HEK293 (cell line): ENCODE measurements around the gene DKKL1.
A peak's percentile ranks its signal among the peaks of the same experiment; 100 is the strongest.

Experiments used
- EGR2 ChIP-seq: fragments of 450-650 bp; formaldehyde crosslinking; IDR thresholded peaks from 2 replicates; pipeline ENCODE4 v1.5.1; 2016; ENCODE audit warnings: low read depth, missing biosample characterization, missing genetic modification characterization
- GLI4 ChIP-seq: fragments of 450-650 bp; formaldehyde crosslinking; IDR thresholded peaks from 2 replicates; pipeline ENCODE4 v1.5.1; 2016; ENCODE audit warnings: missing biosample characterization, missing genetic modification characterization
- HOXC10 ChIP-seq: sonication (generic); formaldehyde crosslinking; IDR thresholded peaks from 2 replicates; pipeline ENCODE4 v1.8.1; 2023; ENCODE audit warnings: mild to moderate bottlenecking, missing genetic modification reagents
- HOXD13 ChIP-seq: sonication (generic); formaldehyde crosslinking; IDR thresholded peaks from 2 replicates; pipeline ENCODE4 v1.8.0; 2022; ENCODE audit warnings: missing genetic modification reagents, borderline replicate concordance
- KLF16 ChIP-seq: fragments of 450-650 bp; formaldehyde crosslinking; IDR thresholded peaks from 2 replicates; pipeline ENCODE4 v1.5.1; 2017; ENCODE audit warnings: missing biosample characterization, missing genetic modification characterization
- MEIS1 ChIP-seq: sonication (generic); formaldehyde crosslinking; IDR thresholded peaks from 2 replicates; pipeline ENCODE4 v1.8.1; 2022; ENCODE audit warnings: missing genetic modification reagents, mild to moderate bottlenecking, borderline replicate concordance
- OVOL3 ChIP-seq: fragments of 450-650 bp; formaldehyde crosslinking; IDR thresholded peaks from 2 replicates; pipeline ENCODE4 v1.5.1; 2016; ENCODE audit warnings: missing biosample characterization, missing genetic modification characterization
- PRDM2 ChIP-seq: fragments of 450-650 bp; formaldehyde crosslinking; IDR thresholded peaks from 2 replicates; pipeline ENCODE4 v1.5.1; 2016; ENCODE audit warnings: missing biosample characterization, missing genetic modification characterization, borderline replicate concordance
- ZBTB8A ChIP-seq: fragments of 450-650 bp; formaldehyde crosslinking; IDR thresholded peaks from 2 replicates; pipeline ENCODE4 v1.5.1; 2016; ENCODE audit warnings: missing biosample characterization, missing genetic modification characterization
- ZFP41 ChIP-seq: fragments of 450-650 bp; formaldehyde crosslinking; IDR thresholded peaks from 2 replicates; pipeline ENCODE4 v1.5.1; 2016; ENCODE audit warnings: missing biosample characterization, missing genetic modification characterization, borderline replicate concordance
- ZFP69B ChIP-seq: fragments of 450-650 bp; formaldehyde crosslinking; IDR thresholded peaks from 2 replicates; pipeline ENCODE4 v1.5.1; 2016; ENCODE audit warnings: missing biosample characterization, missing genetic modification characterization
- ZIC2 ChIP-seq: fragments of 450-650 bp; formaldehyde crosslinking; IDR thresholded peaks from 2 replicates; pipeline ENCODE4 v1.5.1; 2016; ENCODE audit warnings: missing biosample characterization, missing genetic modification characterization
- ZNF174 ChIP-seq: fragments of 450-650 bp; formaldehyde crosslinking; IDR thresholded peaks from 2 replicates; pipeline ENCODE4 v1.5.0; 2017; ENCODE audit warnings: missing biosample characterization, mild to moderate bottlenecking, missing genetic modification characterization
- ZNF223 ChIP-seq: fragments of 450-650 bp; formaldehyde crosslinking; IDR thresholded peaks from 2 replicates; pipeline ENCODE4 v1.5.1; 2016; ENCODE audit warnings: missing biosample characterization, missing genetic modification characterization
- ZNF239 ChIP-seq: fragments of 450-650 bp; formaldehyde crosslinking; IDR thresholded peaks from 2 replicates; pipeline ENCODE4 v1.5.1; 2016; ENCODE audit warnings: missing biosample characterization, missing genetic modification characterization
- ZNF391 ChIP-seq: fragments of 450-650 bp; formaldehyde crosslinking; IDR thresholded peaks from 2 replicates; pipeline ENCODE4 v1.5.1; 2016; ENCODE audit warnings: low read depth, missing biosample characterization, missing genetic modification characterization, borderline replicate concordance
- ZNF473 ChIP-seq: fragments of 450-650 bp; formaldehyde crosslinking; IDR thresholded peaks from 2 replicates; pipeline ENCODE4 v1.5.1; 2017; ENCODE audit warnings: missing biosample characterization, missing genetic modification characterization
- ZNF514 ChIP-seq: fragments of 450-650 bp; formaldehyde crosslinking; IDR thresholded peaks from 2 replicates; pipeline ENCODE4 v1.5.1; 2016; ENCODE audit warnings: missing biosample characterization, missing genetic modification characterization
- ZNF548 ChIP-seq: fragments of 450-650 bp; formaldehyde crosslinking; IDR thresholded peaks from 2 replicates; pipeline ENCODE4 v1.5.1; 2016; ENCODE audit warnings: missing biosample characterization, missing genetic modification characterization
- ZNF555 ChIP-seq: fragments of 450-650 bp; formaldehyde crosslinking; conservative IDR thresholded peaks from 2 replicates; pipeline ENCODE4 v1.5.1; 2017; ENCODE audit warnings: missing biosample characterization, mild to moderate bottlenecking, missing genetic modification characterization, inconsistent platforms
- ZNF610 ChIP-seq: fragments of 450-650 bp; formaldehyde crosslinking; IDR thresholded peaks from 2 replicates; pipeline ENCODE4 v1.5.1; 2016; ENCODE audit warnings: missing biosample characterization, missing genetic modification characterization, borderline replicate concordance
- ZNF629 ChIP-seq: fragments of 450-650 bp; formaldehyde crosslinking; IDR thresholded peaks from 2 replicates; pipeline ENCODE4 v1.5.1; 2017; ENCODE audit warnings: missing biosample characterization, missing genetic modification characterization
- ZNF704 ChIP-seq: fragments of 450-650 bp; formaldehyde crosslinking; IDR thresholded peaks from 2 replicates; pipeline ENCODE4 v1.5.1; 2016; ENCODE audit warnings: missing biosample characterization, missing genetic modification characterization
- ZNF791 ChIP-seq: fragments of 450-650 bp; formaldehyde crosslinking; IDR thresholded peaks from 2 replicates; pipeline ENCODE4 v1.5.1; 2016; ENCODE audit warnings: missing biosample characterization, missing genetic modification characterization
- ZSCAN30 ChIP-seq: fragments of 450-650 bp; IDR thresholded peaks from 2 replicates; pipeline ENCODE4 v1.5.1; 2018; ENCODE audit warnings: missing biosample characterization, mild to moderate bottlenecking, missing genetic modification characterization, moderate library complexity
- TF ChIP-seq, protein P1 (sequence below): fragments of 450-650 bp; formaldehyde crosslinking; IDR thresholded peaks from 2 replicates; pipeline ENCODE4 v1.5.1; 2016; ENCODE audit warnings: missing biosample characterization, missing genetic modification characterization
- TF ChIP-seq, protein P2 (sequence below): fragments of 450-650 bp; formaldehyde crosslinking; IDR thresholded peaks from 2 replicates; pipeline ENCODE4 v1.5.1; 2016; ENCODE audit warnings: missing biosample characterization, missing genetic modification characterization
- TF ChIP-seq, protein P3 (sequence below): fragments of 450-650 bp; formaldehyde crosslinking; IDR thresholded peaks from 2 replicates; pipeline ENCODE4 v1.5.1; 2016; ENCODE audit warnings: missing biosample characterization, missing genetic modification characterization, low read depth

Gene DKKL1

DNA sequence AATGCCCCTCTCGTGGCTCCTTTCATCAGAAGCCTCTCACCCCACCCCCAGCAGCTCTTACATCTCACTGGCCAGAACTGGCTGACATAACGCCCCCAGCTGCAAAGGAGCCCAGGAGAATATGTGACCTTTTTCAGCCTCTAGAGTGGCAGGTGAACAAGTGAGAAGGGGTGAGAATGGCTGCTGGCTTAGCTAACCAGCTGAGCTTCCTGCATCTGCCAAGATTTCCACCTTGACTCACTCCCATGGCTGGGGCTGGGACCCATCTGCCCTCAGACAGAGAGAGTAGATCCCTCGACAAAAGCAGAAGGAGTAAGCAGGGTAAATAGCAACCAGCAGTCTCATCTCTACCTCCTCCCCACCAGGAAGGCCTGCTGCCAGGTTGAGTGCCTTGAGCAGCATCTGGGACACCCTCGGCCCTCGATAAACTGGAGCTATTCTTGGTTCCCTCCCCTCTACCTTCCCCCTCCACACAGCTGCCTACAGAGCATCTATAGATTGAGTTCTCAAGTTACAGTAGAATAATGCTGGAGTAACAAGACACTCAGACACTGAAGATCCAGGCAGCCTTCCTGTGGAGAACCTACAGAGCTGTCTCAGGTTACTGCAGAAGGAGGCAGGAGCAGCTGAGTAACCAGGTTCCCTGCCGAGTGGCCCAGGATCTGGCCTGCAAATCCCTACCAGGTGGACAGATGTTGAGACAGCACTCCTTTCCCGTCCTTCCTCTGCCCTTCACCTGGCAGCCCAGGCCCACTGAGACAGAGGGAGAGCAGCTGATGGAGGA lies 39.9 kb downstream of the DKKL1 start (continued):
- TF ChIP-seq, protein P1, sequence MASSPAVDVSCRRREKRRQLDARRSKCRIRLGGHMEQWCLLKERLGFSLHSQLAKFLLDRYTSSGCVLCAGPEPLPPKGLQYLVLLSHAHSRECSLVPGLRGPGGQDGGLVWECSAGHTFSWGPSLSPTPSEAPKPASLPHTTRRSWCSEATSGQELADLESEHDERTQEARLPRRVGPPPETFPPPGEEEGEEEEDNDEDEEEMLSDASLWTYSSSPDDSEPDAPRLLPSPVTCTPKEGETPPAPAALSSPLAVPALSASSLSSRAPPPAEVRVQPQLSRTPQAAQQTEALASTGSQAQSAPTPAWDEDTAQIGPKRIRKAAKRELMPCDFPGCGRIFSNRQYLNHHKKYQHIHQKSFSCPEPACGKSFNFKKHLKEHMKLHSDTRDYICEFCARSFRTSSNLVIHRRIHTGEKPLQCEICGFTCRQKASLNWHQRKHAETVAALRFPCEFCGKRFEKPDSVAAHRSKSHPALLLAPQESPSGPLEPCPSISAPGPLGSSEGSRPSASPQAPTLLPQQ: peak; percentile 64
- no peak for TF ChIP-seq OVOL3
- TF ChIP-seq ZNF514: no peak
- no peak for TF ChIP-seq ZNF555 (tag by site-specific recombination)
- TF ChIP-seq ZNF548 (tag by site-specific recombination): no peak
- no peak for TF ChIP-seq ZNF704 (tag by site-specific recombination)
- TF ChIP-seq PRDM2 (tag by site-specific recombination): no peak
- peak; percentile 63 for TF ChIP-seq ZNF610
- no peak for TF ChIP-seq ZNF239
- TF ChIP-seq ZNF473 (tag by site-specific recombination): no peak
- no peak for TF ChIP-seq ZNF791 (tag by site-specific recombination)
- TF ChIP-seq, protein P2, sequence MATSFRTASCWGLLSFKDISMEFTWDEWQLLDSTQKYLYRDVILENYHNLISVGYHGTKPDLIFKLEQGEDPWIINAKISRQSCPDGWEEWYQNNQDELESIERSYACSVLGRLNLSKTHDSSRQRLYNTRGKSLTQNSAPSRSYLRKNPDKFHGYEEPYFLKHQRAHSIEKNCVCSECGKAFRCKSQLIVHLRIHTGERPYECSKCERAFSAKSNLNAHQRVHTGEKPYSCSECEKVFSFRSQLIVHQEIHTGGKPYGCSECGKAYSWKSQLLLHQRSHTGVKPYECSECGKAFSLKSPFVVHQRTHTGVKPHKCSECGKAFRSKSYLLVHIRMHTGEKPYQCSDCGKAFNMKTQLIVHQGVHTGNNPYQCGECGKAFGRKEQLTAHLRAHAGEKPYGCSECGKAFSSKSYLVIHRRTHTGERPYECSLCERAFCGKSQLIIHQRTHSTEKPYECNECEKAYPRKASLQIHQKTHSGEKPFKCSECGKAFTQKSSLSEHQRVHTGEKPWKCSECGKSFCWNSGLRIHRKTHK: no peak
- TF ChIP-seq HOXD13 (CRISPR knock-in tag): no peak
- peak; percentile 55 for TF ChIP-seq EGR2 (tag by site-specific recombination)
- TF ChIP-seq, protein P3, sequence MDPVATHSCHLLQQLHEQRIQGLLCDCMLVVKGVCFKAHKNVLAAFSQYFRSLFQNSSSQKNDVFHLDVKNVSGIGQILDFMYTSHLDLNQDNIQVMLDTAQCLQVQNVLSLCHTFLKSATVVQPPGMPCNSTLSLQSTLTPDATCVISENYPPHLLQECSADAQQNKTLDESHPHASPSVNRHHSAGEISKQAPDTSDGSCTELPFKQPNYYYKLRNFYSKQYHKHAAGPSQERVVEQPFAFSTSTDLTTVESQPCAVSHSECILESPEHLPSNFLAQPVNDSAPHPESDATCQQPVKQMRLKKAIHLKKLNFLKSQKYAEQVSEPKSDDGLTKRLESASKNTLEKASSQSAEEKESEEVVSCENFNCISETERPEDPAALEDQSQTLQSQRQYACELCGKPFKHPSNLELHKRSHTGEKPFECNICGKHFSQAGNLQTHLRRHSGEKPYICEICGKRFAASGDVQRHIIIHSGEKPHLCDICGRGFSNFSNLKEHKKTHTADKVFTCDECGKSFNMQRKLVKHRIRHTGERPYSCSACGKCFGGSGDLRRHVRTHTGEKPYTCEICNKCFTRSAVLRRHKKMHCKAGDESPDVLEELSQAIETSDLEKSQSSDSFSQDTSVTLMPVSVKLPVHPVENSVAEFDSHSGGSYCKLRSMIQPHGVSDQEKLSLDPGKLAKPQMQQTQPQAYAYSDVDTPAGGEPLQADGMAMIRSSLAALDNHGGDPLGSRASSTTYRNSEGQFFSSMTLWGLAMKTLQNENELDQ (tag by site-specific recombination): no peak
- TF ChIP-seq ZFP41: no peak
- TF ChIP-seq ZFP69B (tag by site-specific recombination): 0 out of 2 replicates have a peak, but pooled peaks have one; percentile 22
- peak; percentile 93 for TF ChIP-seq ZIC2
- TF ChIP-seq ZNF391 (tag by site-specific recombination): no peak
- no peak for TF ChIP-seq HOXC10 (CRISPR knock-in tag)
- no peak for TF ChIP-seq ZNF174
- TF ChIP-seq KLF16 (tag by site-specific recombination): no peak
- TF ChIP-seq ZSCAN30 (tag by site-specific recombination): peak; percentile 73; the same call in 1 of the 2 replicates
- no peak for TF ChIP-seq MEIS1 (CRISPR knock-in tag)
- peak; percentile 85 for TF ChIP-seq ZNF223 (tag by site-specific recombination)
- no peak for TF ChIP-seq GLI4 (tag by site-specific recombination)
- peak; percentile 51 for TF ChIP-seq ZNF629
- no peak for TF ChIP-seq ZBTB8A (tag by site-specific recombination)
